LNCaP clone FGC (cell line): ENCODE measurements around the gene SHTN1.

ENCODE experiments used
- DNase-seq: peaks from one replicate; pipeline ENCODE4 v3.0.0-alpha.2; 2011; ENCODE audit warnings: low read depth
- H3K4me3 ChIP-seq: 2 replicates; pipeline ENCODE4 v1.5.1; 2011; ENCODE audit warnings: mild to moderate bottlenecking, low read depth, low read length, control low read depth
- CTCF ChIP-seq: IDR thresholded peaks from 2 replicates; pipeline ENCODE4 v1.5.1; 2012; ENCODE audit warnings: mild to moderate bottlenecking; ENCODE audit not compliant: control insufficient read depth, insufficient read depth; ENCODE audit errors: extremely low read depth

Gene SHTN1

DNA sequence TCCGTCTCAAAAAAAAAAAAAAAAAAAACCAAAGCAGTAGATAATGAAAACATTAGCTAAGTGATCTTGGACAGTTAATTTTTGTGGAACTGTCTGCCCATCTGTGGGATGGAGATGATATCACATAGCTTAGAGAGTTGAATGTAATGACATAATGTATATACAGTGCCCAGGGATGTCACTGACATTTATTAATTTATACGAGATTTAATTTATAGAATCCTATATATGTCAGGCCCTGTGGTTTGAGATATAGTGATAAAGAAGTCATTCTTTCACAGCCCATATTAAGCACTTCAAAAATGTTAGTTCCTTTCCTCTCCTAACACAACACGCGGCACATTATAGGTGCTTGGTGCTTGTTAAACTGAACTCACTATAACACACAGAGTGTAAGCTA, 151.7 kb downstream of the SHTN1 start:
- no peak overlapping the region for H3K4me3 ChIP-seq
- DNase-seq: no peak
- TF ChIP-seq CTCF: no peak

- no peak for TF ChIP-seq CTCF
- no peak for DNase-seq
Observed at GRCh38 chr10:116852246-116852645, 152.7 kb downstream of the SHTN1 start.

DNA sequence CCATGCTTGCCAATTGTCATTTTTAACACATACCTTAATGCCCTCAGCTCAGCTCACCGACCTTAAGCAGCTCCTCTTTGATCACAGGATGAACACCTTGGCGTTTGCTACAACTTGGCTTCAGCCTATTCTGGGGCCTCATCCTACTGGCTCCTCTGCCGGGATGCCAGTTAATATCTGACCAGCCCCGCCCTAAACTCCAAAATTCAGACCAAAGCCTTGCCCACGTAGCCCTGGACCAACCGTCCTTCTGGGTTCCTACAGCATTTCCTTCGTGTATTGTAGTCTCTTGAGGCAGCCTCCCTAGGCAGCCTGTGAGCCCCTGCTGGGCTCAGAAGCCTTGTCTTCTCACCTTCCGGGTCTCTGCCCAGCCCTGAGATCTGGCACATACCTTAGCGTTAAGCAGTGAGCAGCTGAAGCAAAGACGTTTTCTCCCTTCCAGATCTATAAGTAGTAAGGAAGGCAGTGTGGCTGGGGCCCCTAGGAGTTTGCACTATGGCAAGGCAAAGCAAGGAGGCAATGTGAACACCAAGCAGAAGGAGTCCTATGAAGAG, 154.9 kb downstream of the SHTN1 start:
- no peak for TF ChIP-seq CTCF
- H3K4me3 ChIP-seq: peak overlapping the region; percentile 91

More at GRCh38 chr10:116852246-116852645, 152.7 kb downstream of the SHTN1 start:
- H3K4me3 ChIP-seq: no peak overlapping the region

DNA sequence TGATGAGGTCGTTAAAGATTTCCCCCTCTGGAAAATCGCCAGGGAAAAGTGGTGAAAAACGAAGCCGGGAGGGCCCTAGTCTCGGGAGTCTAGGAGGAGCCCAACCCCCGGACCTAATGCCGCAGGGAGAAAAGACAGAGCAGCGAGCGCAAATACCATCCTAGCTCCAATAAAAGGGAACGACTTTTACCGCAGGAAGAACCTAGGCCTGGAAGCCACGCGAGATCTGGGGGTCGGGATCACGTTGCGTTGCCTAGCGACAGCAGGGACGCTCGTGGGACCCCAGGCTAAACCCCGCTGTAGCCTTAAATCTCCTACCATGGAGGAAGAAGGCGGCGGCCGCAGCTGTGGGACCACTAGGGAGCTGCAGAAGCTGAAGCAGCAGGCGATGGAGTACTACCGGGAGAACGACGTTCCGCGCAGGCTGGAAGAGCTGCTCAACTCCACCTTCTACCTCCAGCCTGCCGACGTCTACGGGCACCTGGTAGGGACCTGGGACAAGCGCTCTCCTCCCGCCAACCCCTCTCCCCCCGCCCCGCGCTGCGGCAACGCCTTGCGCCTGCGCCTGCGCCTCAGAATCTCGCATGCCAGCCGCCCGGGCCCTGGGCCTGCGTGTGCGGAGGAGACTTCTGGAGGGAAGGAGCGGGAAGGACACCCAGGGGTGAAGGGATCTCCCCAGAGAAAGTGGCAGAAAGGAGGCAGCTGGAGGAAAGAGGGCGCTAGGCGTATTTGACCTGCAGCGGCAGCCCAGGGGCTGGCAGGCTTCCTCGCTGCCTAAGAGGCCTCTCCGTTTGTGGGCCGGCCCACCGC, 155.5 kb downstream of the SHTN1 start, which contains the start of gene ENO4:
ENO4 (plus strand) TSS at position 252 of the 810 bp plus-strand sequence; CDS start at position 320, 68 bp downstream.
- peak within 1 kb of the TSS; percentile 91 for H3K4me3 ChIP-seq
- no peak for TF ChIP-seq CTCF
- peak; percentile 84 for DNase-seq

More for the DNA sequence above, 154.9 kb downstream of the SHTN1 start:
- DNase-seq: no peak

- peak overlapping the region; percentile 91 for H3K4me3 ChIP-seq
- DNase-seq: no peak
- no peak for TF ChIP-seq CTCF
Observed at GRCh38 chr10:116848944-116849247, 156.1 kb downstream of the SHTN1 start.

GRCh38 chr10:116848032-116848943, 156.7 kb downstream of the SHTN1 start:
- TF ChIP-seq CTCF: no peak
- H3K4me3 ChIP-seq: peak overlapping the region; percentile 91
- DNase-seq: no peak
